HG03432 (cell line): ENCODE results near the gene TDRD6.
"Not testable (repeated sequence)": the region's sequence is repeated elsewhere in the genome, so short reads cannot be mapped to it uniquely, and the experiment has no call there.

Experiments
- ATAC-seq: cut with Tn5 transposase; IDR thresholded peaks from one replicate; pipeline ENCODE4 v1.9.1; 2021; ENCODE audit warnings: mild to moderate bottlenecking, moderate library complexity; ENCODE audit not compliant: unreplicated experiment

Gene TDRD6

GRCh38 chr6:46687619-46688097, at the start of gene TDRD6:
Gene TDRD6, plus strand, starts transcription at chr6:46687885. Its CDS starts 244 bp downstream, at chr6:46688129.
- ATAC-seq, result no peak

- no peak for ATAC-seq
Measured at GRCh38 chr6:46637933-46638332, 49.8 kb upstream of the TDRD6 start.

- ATAC-seq, result no peak
Measured at GRCh38 chr6:46638650-46639049, 49.0 kb upstream of the TDRD6 start.

GRCh38 chr6:46642928-46643751, 44.5 kb upstream of the TDRD6 start:
- ATAC-seq, result no peak

GRCh38 chr6:46645265-46645664, 42.4 kb upstream of the TDRD6 start:
- no peak for ATAC-seq

- not testable (repeated sequence) for ATAC-seq
Measured at GRCh38 chr6:46648108-46648507, 39.6 kb upstream of the TDRD6 start.

- ATAC-seq, result no peak
Measured at GRCh38 chr6:46648869-46649492, 38.7 kb upstream of the TDRD6 start.

GRCh38 chr6:46651006-46651405, 36.7 kb upstream of the TDRD6 start:
- ATAC-seq, result no peak

GRCh38 chr6:46651816-46652215, 35.9 kb upstream of the TDRD6 start:
- no peak for ATAC-seq

- ATAC-seq, result no peak
Measured at GRCh38 chr6:46652232-46652602, 35.5 kb upstream of the TDRD6 start.

- peak; percentile 100 for ATAC-seq
Measured at GRCh38 chr6:46652603-46653438, 34.9 kb upstream of the TDRD6 start, which contains the start of the genes CYP39A1 and SLC25A27. Gene CYP39A1, minus strand, starts transcription at chr6:46652818. Its CDS starts 236 bp downstream, at chr6:46652582. Gene SLC25A27, plus strand, starts transcription at chr6:46652975. Its CDS starts 218 bp downstream, at chr6:46653193.

- ATAC-seq, result no peak
Measured at GRCh38 chr6:46653439-46654195, 34.1 kb upstream of the TDRD6 start.

- no peak for ATAC-seq
Measured at GRCh38 chr6:46655803-46656202, 31.9 kb upstream of the TDRD6 start.

GRCh38 chr6:46657642-46658041, 30.0 kb upstream of the TDRD6 start:
- ATAC-seq, result no peak

- no peak for ATAC-seq
Measured at GRCh38 chr6:46661483-46661882, 26.2 kb upstream of the TDRD6 start.

GRCh38 chr6:46667377-46667776, 20.3 kb upstream of the TDRD6 start:
- ATAC-seq, result no peak

- ATAC-seq, result no peak
Measured at GRCh38 chr6:46674410-46674809, 13.3 kb upstream of the TDRD6 start.

- no peak for ATAC-seq
Measured at GRCh38 chr6:46676604-46677313, 10.9 kb upstream of the TDRD6 start.

GRCh38 chr6:46677314-46677654, 10.4 kb upstream of the TDRD6 start:
- no peak for ATAC-seq

- no peak for ATAC-seq
Measured at GRCh38 chr6:46684771-46685170, 2.9 kb upstream of the TDRD6 start.
